ENCODE results near the gene PLEKHM3.
"Not testable (repeated sequence)": the region's sequence is repeated elsewhere in the genome, so short reads cannot be mapped to it uniquely, and the experiment has no call there.

The PLEKHM3 gene

GRCh38 chr2:207819021-207819797 is 206.1 kb downstream of the PLEKHM3 start:
- no peak for DNase-seq

DNA sequence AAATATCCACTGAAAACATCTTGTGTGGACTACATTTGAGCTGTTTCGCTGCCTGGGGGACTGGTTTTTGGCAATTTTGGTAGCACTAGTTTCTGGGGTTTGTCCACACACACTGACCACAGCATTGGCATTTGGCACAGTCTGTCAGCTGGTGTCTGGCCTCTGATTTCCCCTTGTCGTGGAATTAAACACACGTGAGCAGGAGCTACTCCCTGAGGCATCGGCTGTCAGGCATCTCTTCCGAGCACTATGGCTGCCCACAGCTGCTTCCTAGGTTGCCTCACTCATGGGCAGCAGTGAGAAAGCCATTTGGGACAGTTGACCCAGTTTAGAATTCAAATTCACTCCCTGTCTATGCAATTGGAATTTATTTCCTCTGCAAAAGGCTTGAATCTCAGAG is 208.8 kb downstream of the PLEKHM3 start:
- no peak for DNase-seq

DNA sequence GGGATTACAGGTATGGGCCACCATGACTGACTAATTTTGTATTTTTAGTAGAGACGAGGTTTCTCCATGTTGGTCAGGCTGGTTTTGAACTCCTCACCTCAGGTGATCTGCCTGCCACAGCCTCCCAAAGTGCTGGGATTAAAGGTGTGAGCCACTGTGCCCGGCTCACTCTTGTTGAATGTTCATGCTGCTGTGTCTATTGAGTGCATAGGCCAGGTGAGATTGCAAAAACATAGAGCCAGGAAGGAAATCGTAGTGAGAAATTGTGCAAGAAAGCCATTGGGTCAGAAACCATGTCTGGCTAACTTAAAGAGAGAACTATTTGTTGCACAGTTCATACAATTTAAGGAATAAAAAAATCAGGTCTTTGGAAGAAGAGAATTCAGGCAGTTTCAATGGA is 210.1 kb downstream of the PLEKHM3 start:
- no peak for DNase-seq

DNA sequence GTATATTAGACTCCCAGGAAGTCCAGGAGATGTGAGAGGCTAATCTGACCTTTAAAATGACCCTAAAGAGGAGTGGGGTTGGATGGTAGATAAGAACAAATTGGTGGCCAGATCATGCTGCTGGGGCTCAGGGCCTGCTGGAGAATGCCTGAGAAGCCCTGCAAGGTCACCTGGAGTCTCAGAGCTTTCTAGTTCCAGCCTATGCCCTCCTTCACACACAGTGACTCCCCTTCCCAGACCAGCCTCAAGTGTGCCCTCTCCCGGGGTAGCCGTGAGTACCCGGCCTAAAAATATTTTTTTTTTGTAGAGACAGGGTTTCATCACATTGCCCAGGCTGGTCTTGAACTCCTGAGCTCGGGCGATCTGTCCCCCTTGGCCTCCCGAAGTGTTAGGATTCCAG is 211.4 kb downstream of the PLEKHM3 start:
- DNase-seq, result no peak

GRCh38 chr2:207813221-207813916 is 212.0 kb downstream of the PLEKHM3 start:
- DNase-seq, result no peak

DNA sequence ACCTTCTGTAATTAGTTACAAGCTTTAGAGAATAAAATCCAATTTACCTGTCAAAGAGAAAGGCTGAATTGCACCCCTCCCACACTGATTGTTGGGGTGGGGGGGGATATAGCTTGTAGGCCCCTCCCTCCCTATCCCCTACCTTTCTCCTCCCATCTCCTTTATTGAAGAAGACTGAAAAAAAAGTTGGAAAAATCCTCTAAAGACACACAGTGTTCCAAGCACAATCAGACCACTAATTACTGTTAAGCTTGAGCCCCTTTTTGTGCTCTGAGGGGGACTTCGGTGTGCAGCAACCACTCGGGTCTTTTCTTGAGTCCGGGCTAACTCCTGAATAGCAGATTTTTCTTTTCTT is 212.6 kb downstream of the PLEKHM3 start:
- no peak for DNase-seq

DNA sequence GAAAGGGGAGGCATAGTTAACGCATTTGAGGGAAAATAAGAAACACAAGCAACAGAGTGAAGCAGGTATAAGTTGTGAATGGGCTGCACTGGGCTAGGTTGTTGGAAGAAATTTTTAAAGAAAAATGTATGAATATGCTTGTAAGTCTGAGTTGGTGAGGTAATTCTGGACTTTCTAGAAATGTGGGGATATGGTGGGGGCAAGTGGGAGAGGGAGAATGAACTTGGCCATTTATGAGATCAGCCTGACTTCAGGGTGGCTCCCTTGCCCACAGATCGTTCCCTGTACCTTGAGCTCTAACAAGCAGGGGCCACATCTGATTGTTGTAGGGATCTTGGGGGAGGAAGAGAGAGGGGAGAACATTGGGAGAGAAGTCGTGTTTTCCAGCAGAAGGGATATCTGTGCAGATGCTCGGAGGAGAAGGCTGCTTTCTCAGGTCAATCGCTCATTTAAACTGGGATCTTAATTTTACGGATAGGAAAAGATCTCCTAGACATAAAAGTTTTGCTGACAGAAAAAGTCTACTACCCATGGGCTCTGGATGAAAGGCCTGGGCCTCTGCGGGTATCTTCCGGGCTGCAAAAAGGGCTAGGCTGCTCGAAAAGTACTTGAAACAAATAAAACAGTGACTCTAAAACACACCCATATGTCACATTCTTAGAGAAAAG is 213.1 kb downstream of the PLEKHM3 start:
- no peak for DNase-seq

DNA sequence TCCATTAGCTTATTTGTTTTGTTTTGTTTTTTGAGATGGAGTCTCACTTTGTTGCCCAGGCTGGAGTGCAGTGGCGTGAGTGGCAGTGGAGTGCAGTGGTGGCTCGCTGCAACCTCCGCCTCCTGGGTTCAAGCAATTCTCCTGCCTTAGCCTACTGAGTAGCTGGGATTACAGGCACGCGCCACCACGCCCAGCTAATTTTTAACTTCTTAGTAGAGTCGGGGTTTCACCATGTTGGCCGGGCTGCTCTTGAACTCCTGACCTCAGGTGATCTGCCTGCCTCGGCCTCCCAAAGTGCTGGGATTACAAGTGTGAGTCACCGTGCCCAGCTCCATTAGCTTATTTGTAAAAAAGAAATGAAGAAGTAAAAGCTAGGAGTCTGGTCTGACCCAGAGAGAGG is 213.7 kb downstream of the PLEKHM3 start:
- not testable (repeated sequence) for DNase-seq

- DNase-seq, result no peak
These were observed 215.0 kb downstream of the PLEKHM3 start for GRCh38 chr2:207810200-207810788.

DNA sequence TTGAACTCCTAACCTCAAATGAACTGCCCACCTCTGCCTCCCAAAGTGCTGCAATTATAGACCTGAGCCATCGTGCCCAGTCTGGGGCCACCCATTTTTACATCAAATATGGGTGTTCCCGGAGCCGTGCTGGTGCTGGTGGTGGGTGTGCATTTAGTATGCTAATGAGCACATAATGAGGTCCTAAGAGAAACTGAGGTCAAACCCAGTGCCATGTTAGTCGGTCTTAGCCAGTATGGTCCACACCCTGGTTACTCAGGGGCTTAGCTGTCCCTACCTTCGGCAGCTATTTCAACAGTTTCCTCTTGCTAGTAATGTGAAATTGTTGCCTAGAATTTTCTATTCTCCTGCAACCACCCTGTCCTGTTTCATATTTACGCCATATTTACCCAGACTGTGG is 217.2 kb downstream of the PLEKHM3 start:
- DNase-seq, result no peak

- no peak for DNase-seq
These were observed 217.8 kb downstream of the PLEKHM3 start for GRCh38 chr2:207807516-207807915.

- no peak for DNase-seq
These were observed 219.6 kb downstream of the PLEKHM3 start for GRCh38 chr2:207805566-207806226.

DNA sequence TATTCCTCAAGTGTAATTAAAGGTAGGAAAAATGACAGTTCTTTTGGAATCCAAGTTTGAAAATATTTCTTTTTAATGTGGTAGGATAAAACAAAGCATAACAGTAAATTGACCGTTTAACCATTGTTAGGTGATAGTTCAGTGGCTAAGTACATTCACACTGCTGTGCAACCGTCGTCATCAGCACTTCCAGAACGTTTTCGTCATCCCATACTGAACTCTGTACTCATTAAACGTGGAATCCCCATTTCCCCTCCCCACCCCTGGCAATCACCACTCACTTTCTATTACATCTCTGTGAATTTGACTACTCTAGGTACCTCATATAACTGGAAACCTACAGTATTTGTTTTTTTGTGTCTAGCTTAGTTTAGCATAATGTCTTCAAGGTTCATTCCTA is 222.7 kb downstream of the PLEKHM3 start:
- no peak for DNase-seq

DNA sequence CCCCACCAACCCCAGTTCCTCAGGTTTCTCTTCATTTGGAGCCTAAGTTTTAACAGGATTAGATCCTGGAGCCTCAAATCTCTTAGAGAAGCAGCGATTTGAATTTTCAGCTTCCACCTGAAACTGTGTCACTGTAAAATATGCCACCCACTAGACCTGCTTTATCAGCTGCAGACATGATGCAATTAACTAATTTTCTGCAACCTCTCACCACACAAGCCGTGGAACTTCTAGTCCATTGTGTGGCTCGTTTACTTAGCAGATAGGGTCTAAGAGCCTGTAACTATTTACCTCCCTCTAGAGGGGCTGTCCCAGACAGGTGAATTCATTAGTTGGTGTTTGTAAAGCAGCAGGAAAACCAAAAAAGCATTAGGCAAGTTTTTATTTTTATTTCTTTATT is 224.1 kb downstream of the PLEKHM3 start:
- no peak for DNase-seq

- peak; percentile 84 for DNase-seq
These were observed 228.6 kb downstream of the PLEKHM3 start for GRCh38 chr2:207796585-207797350.

- no peak for DNase-seq
These were observed 233.0 kb downstream of the PLEKHM3 start for GRCh38 chr2:207792244-207792785.

GRCh38 chr2:207791579-207792243 is 233.6 kb downstream of the PLEKHM3 start:
- no peak for DNase-seq

- no peak for DNase-seq
These were observed 234.4 kb downstream of the PLEKHM3 start for GRCh38 chr2:207790898-207791297.

DNA sequence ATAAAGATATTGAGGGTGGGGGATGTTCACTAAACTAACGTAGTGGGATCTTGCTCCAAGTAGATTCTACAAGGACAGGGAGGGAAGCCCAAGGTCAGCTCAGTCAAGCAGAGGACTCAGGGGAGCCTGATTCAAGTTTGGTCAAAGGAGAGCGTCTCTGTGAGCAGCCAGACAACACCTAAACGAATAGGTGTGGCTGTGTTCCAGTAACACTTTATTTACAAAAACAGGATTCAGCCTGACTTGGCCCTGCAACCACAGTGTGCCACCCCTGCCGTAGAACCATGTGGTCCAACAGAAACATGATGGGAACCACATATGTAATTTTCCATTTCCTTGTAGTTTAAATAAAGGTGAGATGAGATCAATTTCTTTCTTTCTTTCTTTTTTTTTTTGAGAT is 237.5 kb downstream of the PLEKHM3 start:
- no peak for DNase-seq

- no peak for DNase-seq
These were observed 238.3 kb downstream of the PLEKHM3 start for GRCh38 chr2:207787017-207787416.

DNA sequence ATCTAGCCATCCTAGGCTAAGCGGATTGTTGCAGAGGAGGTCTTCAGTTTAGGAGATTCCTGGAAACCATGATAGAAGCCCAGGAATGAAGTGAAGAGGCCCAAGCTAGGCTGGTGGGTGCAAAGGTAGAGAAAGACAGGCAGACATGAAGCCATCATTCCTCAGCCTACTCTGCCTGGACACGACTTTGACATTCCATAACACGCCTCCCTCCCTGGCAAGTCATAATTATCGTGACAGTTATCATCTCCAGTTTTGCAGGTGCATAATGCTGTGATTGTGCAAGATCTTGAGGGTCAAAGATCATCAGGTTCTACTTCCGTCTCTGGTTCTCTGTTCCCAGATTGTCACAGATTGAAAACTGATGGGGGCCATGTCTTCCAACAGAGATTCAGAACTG is 240.4 kb downstream of the PLEKHM3 start:
- DNase-seq, result no peak

All from NCI-H2029 (cell line).